Kidney (tissue), 14 donors: ENCODE data around the gene SORCS2. TPM values are rescaled to one million over a fixed set of nuclear protein-coding genes. Genes with fewer than 3 reads are reported as not detected.

ENCODE experiments used
- DNase-seq, 5 donors: peaks; one replicate each; pipeline ENCODE4 v3.0.0-alpha.2; 2013 to 2020
- FAIRE-seq: peaks from 2 replicates; lab custom pipeline; 2012; peaks lifted over from hg19 to GRCh38; lab: Jason Lieb, UNC
- H3K27ac ChIP-seq, 2 donors: one replicate each; pipeline ENCODE4 v1.7.0; 2013; ENCODE audit warnings: low read depth in 2 of 2, low read length in 2 of 2, inconsistent platforms in 1 of 2
- H3K27me3 ChIP-seq: one replicate; pipeline ENCODE4 v1.7.1; 2013; ENCODE audit warnings: low read length, inconsistent platforms; ENCODE audit not compliant: control insufficient read depth, insufficient read depth
- H3K36me3 ChIP-seq, 3 donors: one replicate each; pipeline versions ENCODE4 v1.7.0 to v1.7.1; 2013; ENCODE audit warnings: low read length in 3 of 3, control low read depth in 1 of 3, inconsistent platforms in 1 of 3; ENCODE audit not compliant: insufficient read depth in 3 of 3, control insufficient read depth in 2 of 3
- H3K4me1 ChIP-seq, 3 donors: one replicate each; pipeline versions ENCODE4 v1.7.0 to v1.7.1; 2013; ENCODE audit warnings: low read length in 3 of 3, inconsistent platforms in 1 of 3, low read depth in 1 of 3; ENCODE audit not compliant: control insufficient read depth in 2 of 3, insufficient read depth in 2 of 3
- H3K4me3 ChIP-seq, 3 donors: one replicate each; pipeline versions ENCODE4 v1.7.0 to v1.8.1; 2013; ENCODE audit warnings: low read length in 3 of 3, control low read depth in 1 of 3, inconsistent platforms in 1 of 3
- H3K9ac ChIP-seq, 3 donors: one replicate each; pipeline versions ENCODE4 v1.7.0 to v1.7.1; 2013; ENCODE audit warnings: low read length in 3 of 3, control low read depth in 1 of 3, inconsistent platforms in 1 of 3
- H3K9me3 ChIP-seq, 3 donors: one replicate each; pipeline versions ENCODE4 v1.7.0 to v1.7.1; 2013; ENCODE audit warnings: low read length in 3 of 3, control low read depth in 1 of 3, inconsistent platforms in 1 of 3; ENCODE audit not compliant: control insufficient read depth in 2 of 3, insufficient read depth in 1 of 3
- intact Hi-C: fragments of 100-400 bp; cut with DNase I; formaldehyde crosslinking; loops from one replicate; pipeline ENCODE4 v1.11.1; 2022
- polyA plus RNA-seq: library from polyadenylated mRNA; stranded (reverse); fragments of 350-450 nt; fragmentation: Illumina TruSeq; extraction: RNeasy Lipid Tissue Mini Kit (QIAGEN cat#74804); gene quantifications from one replicate; pipeline ENCODE4 v1.2.3, GENCODE V29; 2014; ENCODE audit warnings: low read depth, low replicate concordance; ENCODE audit not compliant: insufficient read depth
- total RNA-seq: library from RNA; stranded (reverse); fragmentation: NEBNext Ultra II Directional; extraction: Animal tissue kit (Norgen Biotek cat#: 25700); gene quantifications from one replicate; pipeline ENCODE4 v1.2.1, GENCODE V29; 2021
- TF ChIP-seq, protein P1 (sequence below): IDR thresholded peaks from 3 replicates; pipeline ENCODE4 v1.5.1; 2012; ENCODE audit warnings: mild to moderate bottlenecking, moderate library complexity, borderline replicate concordance; ENCODE audit not compliant: insufficient read depth; ENCODE audit errors: extremely low read depth
- donor health status: control.
- donor health status: control.
- donor health status: control.
- donor health status: control.
- donor health status: control.
- donor health status: DM: yes; HTN: yes; CAD: no.
- donor health status: Normal renal cell carcinoma (clear cell type).

The SORCS2 gene
- total and polyA plus RNA-seq, 2 donors from 2014 or later = 6.1 to 9.1 TPM

GRCh38 chr4:7491915-7492314 lies 299.6 kb downstream of the SORCS2 start:
- Histone ChIP-seq H3K9ac (no peak overlapping the region), H3K27ac (no peak overlapping the region), H3K4me3 (no peak overlapping the region), H3K27me3 (no peaks in the 10 kb centered on the region), H3K9me3 (no peaks in the 10 kb centered on the region), H3K36me3 (no peaks in the 10 kb centered on the region), H3K4me1 (no peaks in the 10 kb centered on the region)
- DNase-seq (no peak), FAIRE-seq (no peak)
- TF ChIP-seq, protein P1, sequence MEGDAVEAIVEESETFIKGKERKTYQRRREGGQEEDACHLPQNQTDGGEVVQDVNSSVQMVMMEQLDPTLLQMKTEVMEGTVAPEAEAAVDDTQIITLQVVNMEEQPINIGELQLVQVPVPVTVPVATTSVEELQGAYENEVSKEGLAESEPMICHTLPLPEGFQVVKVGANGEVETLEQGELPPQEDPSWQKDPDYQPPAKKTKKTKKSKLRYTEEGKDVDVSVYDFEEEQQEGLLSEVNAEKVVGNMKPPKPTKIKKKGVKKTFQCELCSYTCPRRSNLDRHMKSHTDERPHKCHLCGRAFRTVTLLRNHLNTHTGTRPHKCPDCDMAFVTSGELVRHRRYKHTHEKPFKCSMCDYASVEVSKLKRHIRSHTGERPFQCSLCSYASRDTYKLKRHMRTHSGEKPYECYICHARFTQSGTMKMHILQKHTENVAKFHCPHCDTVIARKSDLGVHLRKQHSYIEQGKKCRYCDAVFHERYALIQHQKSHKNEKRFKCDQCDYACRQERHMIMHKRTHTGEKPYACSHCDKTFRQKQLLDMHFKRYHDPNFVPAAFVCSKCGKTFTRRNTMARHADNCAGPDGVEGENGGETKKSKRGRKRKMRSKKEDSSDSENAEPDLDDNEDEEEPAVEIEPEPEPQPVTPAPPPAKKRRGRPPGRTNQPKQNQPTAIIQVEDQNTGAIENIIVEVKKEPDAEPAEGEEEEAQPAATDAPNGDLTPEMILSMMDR = no peak
- intact Hi-C loops = no loop called here

GRCh38 chr4:7498446-7499200 lies 306.3 kb downstream of the SORCS2 start:
- no peak for DNase-seq
- Histone ChIP-seq H3K9ac (no peak overlapping the region), H3K27ac (no peak overlapping the region), H3K4me1 (no peaks in the 10 kb centered on the region), H3K4me3 (no peak overlapping the region), H3K36me3 (no peaks in the 10 kb centered on the region), H3K27me3 (no peaks in the 10 kb centered on the region), H3K9me3 (no peaks in the 10 kb centered on the region)
- TF ChIP-seq, protein P1 = no peak
- FAIRE-seq = no peak
- intact Hi-C loops = no loop called here

DNA sequence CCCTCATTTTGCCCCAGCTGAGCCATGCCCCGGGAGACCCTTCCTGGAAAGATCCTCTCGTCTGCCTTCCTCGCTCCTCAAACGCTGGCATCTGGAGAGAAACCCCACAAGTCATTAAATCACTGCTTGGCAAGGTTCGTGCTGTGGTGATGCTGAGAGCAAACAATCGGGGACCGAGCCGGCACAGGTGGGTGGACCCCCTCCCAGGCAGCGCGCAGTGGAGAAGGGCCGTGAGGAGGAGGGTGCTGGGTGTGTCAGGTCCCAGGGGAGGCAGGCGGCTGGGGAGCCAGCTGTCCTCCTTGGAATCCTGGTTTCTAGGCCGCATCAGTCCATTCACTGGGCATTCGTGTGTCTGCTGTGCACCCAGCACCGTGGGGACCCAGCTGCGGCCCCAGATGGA lies 307.3 kb downstream of the SORCS2 start:
- Histone ChIP-seq H3K27ac (no peak overlapping the region), H3K9ac (no peak overlapping the region), H3K4me3 (no peak overlapping the region), H3K9me3 (no peaks in the 10 kb centered on the region), H3K36me3 (no peaks in the 10 kb centered on the region), H3K4me1 (no peaks in the 10 kb centered on the region), H3K27me3 (no peaks in the 10 kb centered on the region)
- TF ChIP-seq, protein P1 = no peak
- FAIRE-seq = no peak
- no peak for DNase-seq
- intact Hi-C loops = no loop called here
